Liver (tissue), 9 donors: ENCODE data around the gene UBE2L3. TPM values are rescaled to one million over a fixed set of nuclear protein-coding genes. Genes with fewer than 3 reads are reported as not detected.

Experiments used
- DNase-seq: peaks from one replicate; pipeline ENCODE4 v3.0.0-alpha.2; 2017; ENCODE audit warnings: low spot score
- H3K27ac ChIP-seq, 2 donors: one replicate each; pipeline ENCODE4 v1.7.0; 2013; ENCODE audit warnings: inconsistent platforms in 2 of 2, low read length in 2 of 2, control low read depth in 1 of 2, low read depth in 1 of 2, mild to moderate bottlenecking in 1 of 2
- H3K27me3 ChIP-seq, 4 donors: one replicate each; pipeline versions ENCODE4 v1.6.1 to v1.7.0; 2013; ENCODE audit warnings: low read length in 3 of 4, inconsistent platforms in 1 of 4, mild to moderate bottlenecking in 1 of 4, moderate library complexity in 1 of 4; ENCODE audit not compliant: control insufficient read depth in 4 of 4, insufficient read depth in 4 of 4
- H3K36me3 ChIP-seq, 4 donors: one replicate each; pipeline versions ENCODE4 v1.6.1 to v1.7.0; 2013; ENCODE audit warnings: low read length in 3 of 4, mild to moderate bottlenecking in 3 of 4, low read depth in 1 of 4, moderate library complexity in 1 of 4; ENCODE audit not compliant: control insufficient read depth in 4 of 4, insufficient read depth in 3 of 4
- H3K4me1 ChIP-seq, 4 donors: one replicate each; pipeline versions ENCODE4 v1.6.1 to v1.7.0; 2013; ENCODE audit warnings: low read length in 3 of 4, mild to moderate bottlenecking in 3 of 4, moderate library complexity in 1 of 4; ENCODE audit not compliant: control insufficient read depth in 4 of 4, insufficient read depth in 4 of 4
- H3K4me3 ChIP-seq, 3 donors: one replicate each; pipeline versions ENCODE4 v1.6.1 to v1.7.0; 2013; ENCODE audit warnings: low read length in 3 of 3, control low read depth in 1 of 3, low read depth in 1 of 3, mild to moderate bottlenecking in 1 of 3
- H3K9ac ChIP-seq, 2 donors: one replicate each; pipeline ENCODE4 v1.7.0; 2013; ENCODE audit warnings: low read length in 2 of 2, mild to moderate bottlenecking in 2 of 2, moderate library complexity in 2 of 2, control low read depth in 1 of 2, low read depth in 1 of 2
- H3K9me3 ChIP-seq, 4 donors: one replicate each; pipeline versions ENCODE4 v1.6.1 to v1.7.0; 2013; ENCODE audit warnings: low read length in 3 of 4; ENCODE audit not compliant: control insufficient read depth in 4 of 4
- CTCF ChIP-seq: fragments of 150-350 bp; IDR thresholded peaks from 2 replicates; pipeline ENCODE4 v1.5.1; 2017; ENCODE audit warnings: improper control_type of control experiment, low read depth, low read length; ENCODE audit not compliant: missing input control
- EGR1 ChIP-seq, 2 donors: IDR thresholded peaks; 2 replicates each; pipeline ENCODE4 v1.6.1; 2016 to 2018; ENCODE audit warnings: antibody characterized with exemption in 2 of 2, low read depth in 2 of 2
- FOXA1 ChIP-seq: IDR thresholded peaks from 2 replicates; pipeline ENCODE4 v1.6.1; 2016; ENCODE audit warnings: antibody characterized with exemption
- FOXA2 ChIP-seq: IDR thresholded peaks from 2 replicates; pipeline ENCODE4 v1.6.1; 2016; ENCODE audit warnings: antibody characterized with exemption
- GABPA ChIP-seq, 2 donors: IDR thresholded peaks in 1 of 2; conservative IDR thresholded peaks in 1 of 2; 2 replicates each; pipeline ENCODE4 v1.6.1; 2016; ENCODE audit warnings: antibody characterized with exemption in 2 of 2, mild to moderate bottlenecking in 1 of 2, moderate library complexity in 1 of 2
- HNF4A ChIP-seq, 2 donors: conservative IDR thresholded peaks; 2 replicates each; pipeline ENCODE4 v1.6.1; 2016; ENCODE audit warnings: antibody characterized with exemption in 2 of 2, mild to moderate bottlenecking in 2 of 2
- HNF4G ChIP-seq: IDR thresholded peaks from 2 replicates; pipeline ENCODE4 v1.6.1; 2016; ENCODE audit warnings: antibody characterized with exemption
- JUND ChIP-seq, 2 donors: IDR thresholded peaks; 2 replicates each; pipeline ENCODE4 v1.6.1; 2016; ENCODE audit warnings: antibody characterized with exemption in 2 of 2
- RAD21 ChIP-seq, 2 donors: IDR thresholded peaks; 2 replicates each; pipeline ENCODE4 v1.6.1; 2016; ENCODE audit warnings: antibody characterized with exemption in 2 of 2, mild to moderate bottlenecking in 2 of 2
- REST ChIP-seq: IDR thresholded peaks from 2 replicates; pipeline ENCODE4 v1.6.1; 2016; ENCODE audit warnings: antibody characterized with exemption, mild to moderate bottlenecking
- RXRA ChIP-seq, 2 donors: IDR thresholded peaks; 2 replicates each; pipeline ENCODE4 v1.6.1; 2017 to 2018; ENCODE audit warnings: antibody characterized with exemption in 2 of 2, mild to moderate bottlenecking in 1 of 2
- SP1 ChIP-seq: IDR thresholded peaks from 2 replicates; pipeline ENCODE4 v1.6.1; 2018; ENCODE audit warnings: antibody characterized with exemption, mild to moderate bottlenecking
- TAF1 ChIP-seq: conservative IDR thresholded peaks from 2 replicates; pipeline ENCODE4 v1.6.1; 2016; ENCODE audit warnings: antibody characterized with exemption, mild to moderate bottlenecking
- YY1 ChIP-seq: IDR thresholded peaks from 2 replicates; pipeline ENCODE4 v1.6.1; 2016; ENCODE audit warnings: antibody characterized with exemption, mild to moderate bottlenecking
- ZBTB33 ChIP-seq: IDR thresholded peaks from 2 replicates; pipeline ENCODE4 v1.6.1; 2016; ENCODE audit warnings: antibody characterized with exemption
- WGBS: extraction: QIAGEN DNeasy Blood & Tissue Kit; methylation state at CpG from one replicate; pipeline ENCODE4 v1.1.7; 2013; 5-methylcytosine and 5-hydroxymethylcytosine counted together
- polyA plus RNA-seq, 2 donors: library from polyadenylated mRNA; stranded (reverse) in 1 of 2; unstranded in 1 of 2; fragments of 200-250 nt in 1 of 2; fragments of >200 nt in 1 of 2; fragmentation: Nextera tagmentation in 1 of 2; extraction: Ambion mirVana in 1 of 2; gene quantifications; one replicate each; pipeline versions ENCODE4 v1.2.1 to v1.2.3, GENCODE V29; 2013 to 2015
- total RNA-seq, 2 donors: library from RNA; depleted of rRNA; stranded (reverse); fragments of >200 nt; gene quantifications; one replicate each; pipeline ENCODE4 v1.2.3, GENCODE V29; 2014
- donor health status: healthy.
- donor health status: healthy.
- donor health status: healthy.
- donor health status: healthy.
- donor health status: healthy.

Gene UBE2L3
- total and polyA plus RNA-seq, 4 donors, result 14.3 to 33.4 (median 19.8) TPM

- H3K27me3 ChIP-seq, result no peaks in the 10 kb centered on the region
- no peak overlapping the region for H3K9ac ChIP-seq
- no peak overlapping the region for H3K27ac ChIP-seq
- H3K4me3 ChIP-seq, result no peak overlapping the region
- TF ChIP-seq JUND (IDR thresholded peaks at IDR 0.05) (no peak), FOXA1 (no peak), ZBTB33 (no peak), CTCF (no peak), YY1 (no peak), HNF4A (conservative IDR thresholded peaks at IDR 0.05) (no peak), RXRA (IDR thresholded peaks at IDR 0.05) (no peak), FOXA2 (no peak), HNF4G (no peak), RAD21 (IDR thresholded peaks at IDR 0.05) (no peak), TAF1 (no peak), EGR1 (IDR thresholded peaks at IDR 0.05; ENCODE audit: low read depth in 2 of 2) (no peak), SP1 (no peak)
- no peaks in the 10 kb centered on the region for H3K9me3 ChIP-seq
- DNase-seq, result no peak
- H3K36me3 ChIP-seq, result peaks cover 0 to 1% (median 0%) of the 10 kb centered on the region in 4 donors
- H3K4me1 ChIP-seq, result peaks cover 0 to 12% (median 7%) of the 10 kb centered on the region in 4 donors
- 96% methylated on average over 2 of the region's 2 CpGs for WGBS
These were observed 17.9 kb downstream of the UBE2L3 start for GRCh38 chr22:21585389-21585788.

- Histone ChIP-seq H3K27me3 (no peaks in the 10 kb centered on the region), H3K9me3 (no peaks in the 10 kb centered on the region), H3K4me1 (peaks cover under 1 to 8% (median 3%) of the 10 kb centered on the region in 4 donors), H3K36me3 (peaks cover 0 to 6% (median 2%) of the 10 kb centered on the region in 4 donors), H3K27ac (no peak overlapping the region), H3K4me3 (no peak overlapping the region), H3K9ac (no peak overlapping the region)
- no peak for TF ChIP-seq ZBTB33
- no peak for TF ChIP-seq TAF1
- no peak for TF ChIP-seq GABPA (IDR thresholded peaks at IDR 0.05 in 1 of 2, conservative IDR thresholded peaks at IDR 0.05 in 1 of 2)
- no peak for TF ChIP-seq FOXA2
- TF ChIP-seq RAD21 (IDR thresholded peaks at IDR 0.05), result no peak
- TF ChIP-seq REST, result no peak
- no peak for DNase-seq
- WGBS, result 78% methylated on average over 4 of the region's 4 CpGs
These were observed 20.5 kb downstream of the UBE2L3 start for GRCh38 chr22:21587803-21588611.
